HEK293 (cell line): Measurements from ENCODE around the gene GPS1.

Experiments used
- SP2 ChIP-seq: fragments of 450-650 bp; formaldehyde crosslinking; IDR thresholded peaks from 2 replicates; pipeline ENCODE4 v1.5.1; 2016; ENCODE audit warnings: missing biosample characterization, missing genetic modification characterization
- YY1 ChIP-seq: fragments of 450-650 bp; formaldehyde crosslinking; IDR thresholded peaks from 2 replicates; pipeline ENCODE4 v1.5.1; 2018; ENCODE audit warnings: missing biosample characterization, missing genetic modification characterization
- ZNF10 ChIP-seq: fragments of 450-650 bp; formaldehyde crosslinking; IDR thresholded peaks from 2 replicates; pipeline ENCODE4 v1.5.1; 2017; ENCODE audit warnings: missing biosample characterization, missing genetic modification characterization
- ZNF558 ChIP-seq: fragments of 450-650 bp; formaldehyde crosslinking; IDR thresholded peaks from 2 replicates; pipeline ENCODE4 v1.5.1; 2016; ENCODE audit warnings: missing biosample characterization, missing genetic modification characterization
- ZNF624 ChIP-seq: fragments of 450-650 bp; formaldehyde crosslinking; IDR thresholded peaks from 2 replicates; pipeline ENCODE4 v1.5.1; 2017; ENCODE audit warnings: missing biosample characterization, missing genetic modification characterization
- TF ChIP-seq, protein P1 (sequence below): fragments of 450-650 bp; formaldehyde crosslinking; IDR thresholded peaks from 2 replicates; pipeline ENCODE4 v1.5.1; 2016; ENCODE audit warnings: missing biosample characterization, missing genetic modification characterization
- TF ChIP-seq, protein P2 (sequence below): fragments of 450-650 bp; formaldehyde crosslinking; conservative IDR thresholded peaks from 2 replicates; pipeline ENCODE4 v1.5.1; 2016; ENCODE audit warnings: low read depth, missing biosample characterization, missing genetic modification characterization
- TF ChIP-seq, protein P3 (sequence below): fragments of 450-650 bp; formaldehyde crosslinking; IDR thresholded peaks from 2 replicates; pipeline ENCODE4 v1.5.1; 2016; ENCODE audit warnings: missing biosample characterization, missing genetic modification characterization
- TF ChIP-seq, protein P4 (sequence below): fragments of 450-650 bp; formaldehyde crosslinking; IDR thresholded peaks from 2 replicates; pipeline ENCODE4 v1.5.1; 2016; ENCODE audit warnings: missing biosample characterization, missing genetic modification characterization
- TF ChIP-seq, protein P5 (sequence below): fragments of 450-650 bp; formaldehyde crosslinking; IDR thresholded peaks from 2 replicates; pipeline ENCODE4 v1.5.1; 2016; ENCODE audit warnings: missing biosample characterization, missing genetic modification characterization, borderline replicate concordance
- TF ChIP-seq, protein P6 (sequence below): IDR thresholded peaks from 2 replicates; pipeline ENCODE4 v1.6.1; 2011; ENCODE audit warnings: mild to moderate bottlenecking, low read depth, low read length, borderline replicate concordance

DNA sequence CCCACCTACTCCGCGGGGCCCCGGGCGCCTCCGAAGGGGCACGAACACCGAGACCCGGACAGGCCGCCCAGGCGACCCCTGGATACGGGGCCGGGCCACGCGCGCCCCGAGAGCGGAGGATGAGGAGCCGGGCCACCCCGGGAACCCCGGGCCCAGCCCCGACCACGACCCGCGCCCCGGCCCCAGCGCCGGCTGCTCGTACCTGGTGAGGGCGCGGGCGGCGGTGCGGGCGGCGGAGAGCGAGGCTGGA lies 46.1 kb downstream of the GPS1 start:
- TF ChIP-seq, protein P1, sequence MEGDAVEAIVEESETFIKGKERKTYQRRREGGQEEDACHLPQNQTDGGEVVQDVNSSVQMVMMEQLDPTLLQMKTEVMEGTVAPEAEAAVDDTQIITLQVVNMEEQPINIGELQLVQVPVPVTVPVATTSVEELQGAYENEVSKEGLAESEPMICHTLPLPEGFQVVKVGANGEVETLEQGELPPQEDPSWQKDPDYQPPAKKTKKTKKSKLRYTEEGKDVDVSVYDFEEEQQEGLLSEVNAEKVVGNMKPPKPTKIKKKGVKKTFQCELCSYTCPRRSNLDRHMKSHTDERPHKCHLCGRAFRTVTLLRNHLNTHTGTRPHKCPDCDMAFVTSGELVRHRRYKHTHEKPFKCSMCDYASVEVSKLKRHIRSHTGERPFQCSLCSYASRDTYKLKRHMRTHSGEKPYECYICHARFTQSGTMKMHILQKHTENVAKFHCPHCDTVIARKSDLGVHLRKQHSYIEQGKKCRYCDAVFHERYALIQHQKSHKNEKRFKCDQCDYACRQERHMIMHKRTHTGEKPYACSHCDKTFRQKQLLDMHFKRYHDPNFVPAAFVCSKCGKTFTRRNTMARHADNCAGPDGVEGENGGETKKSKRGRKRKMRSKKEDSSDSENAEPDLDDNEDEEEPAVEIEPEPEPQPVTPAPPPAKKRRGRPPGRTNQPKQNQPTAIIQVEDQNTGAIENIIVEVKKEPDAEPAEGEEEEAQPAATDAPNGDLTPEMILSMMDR (tag by site-specific recombination), result no peak
- TF ChIP-seq, protein P2, sequence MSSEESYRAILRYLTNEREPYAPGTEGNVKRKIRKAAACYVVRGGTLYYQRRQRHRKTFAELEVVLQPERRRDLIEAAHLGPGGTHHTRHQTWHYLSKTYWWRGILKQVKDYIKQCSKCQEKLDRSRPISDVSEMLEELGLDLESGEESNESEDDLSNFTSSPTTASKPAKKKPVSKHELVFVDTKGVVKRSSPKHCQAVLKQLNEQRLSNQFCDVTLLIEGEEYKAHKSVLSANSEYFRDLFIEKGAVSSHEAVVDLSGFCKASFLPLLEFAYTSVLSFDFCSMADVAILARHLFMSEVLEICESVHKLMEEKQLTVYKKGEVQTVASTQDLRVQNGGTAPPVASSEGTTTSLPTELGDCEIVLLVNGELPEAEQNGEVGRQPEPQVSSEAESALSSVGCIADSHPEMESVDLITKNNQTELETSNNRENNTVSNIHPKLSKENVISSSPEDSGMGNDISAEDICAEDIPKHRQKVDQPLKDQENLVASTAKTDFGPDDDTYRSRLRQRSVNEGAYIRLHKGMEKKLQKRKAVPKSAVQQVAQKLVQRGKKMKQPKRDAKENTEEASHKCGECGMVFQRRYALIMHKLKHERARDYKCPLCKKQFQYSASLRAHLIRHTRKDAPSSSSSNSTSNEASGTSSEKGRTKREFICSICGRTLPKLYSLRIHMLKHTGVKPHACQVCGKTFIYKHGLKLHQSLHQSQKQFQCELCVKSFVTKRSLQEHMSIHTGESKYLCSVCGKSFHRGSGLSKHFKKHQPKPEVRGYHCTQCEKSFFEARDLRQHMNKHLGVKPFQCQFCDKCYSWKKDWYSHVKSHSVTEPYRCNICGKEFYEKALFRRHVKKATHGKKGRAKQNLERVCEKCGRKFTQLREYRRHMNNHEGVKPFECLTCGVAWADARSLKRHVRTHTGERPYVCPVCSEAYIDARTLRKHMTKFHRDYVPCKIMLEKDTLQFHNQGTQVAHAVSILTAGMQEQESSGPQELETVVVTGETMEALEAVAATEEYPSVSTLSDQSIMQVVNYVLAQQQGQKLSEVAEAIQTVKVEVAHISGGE (tag by site-specific recombination), result no peak
- TF ChIP-seq, protein P3, sequence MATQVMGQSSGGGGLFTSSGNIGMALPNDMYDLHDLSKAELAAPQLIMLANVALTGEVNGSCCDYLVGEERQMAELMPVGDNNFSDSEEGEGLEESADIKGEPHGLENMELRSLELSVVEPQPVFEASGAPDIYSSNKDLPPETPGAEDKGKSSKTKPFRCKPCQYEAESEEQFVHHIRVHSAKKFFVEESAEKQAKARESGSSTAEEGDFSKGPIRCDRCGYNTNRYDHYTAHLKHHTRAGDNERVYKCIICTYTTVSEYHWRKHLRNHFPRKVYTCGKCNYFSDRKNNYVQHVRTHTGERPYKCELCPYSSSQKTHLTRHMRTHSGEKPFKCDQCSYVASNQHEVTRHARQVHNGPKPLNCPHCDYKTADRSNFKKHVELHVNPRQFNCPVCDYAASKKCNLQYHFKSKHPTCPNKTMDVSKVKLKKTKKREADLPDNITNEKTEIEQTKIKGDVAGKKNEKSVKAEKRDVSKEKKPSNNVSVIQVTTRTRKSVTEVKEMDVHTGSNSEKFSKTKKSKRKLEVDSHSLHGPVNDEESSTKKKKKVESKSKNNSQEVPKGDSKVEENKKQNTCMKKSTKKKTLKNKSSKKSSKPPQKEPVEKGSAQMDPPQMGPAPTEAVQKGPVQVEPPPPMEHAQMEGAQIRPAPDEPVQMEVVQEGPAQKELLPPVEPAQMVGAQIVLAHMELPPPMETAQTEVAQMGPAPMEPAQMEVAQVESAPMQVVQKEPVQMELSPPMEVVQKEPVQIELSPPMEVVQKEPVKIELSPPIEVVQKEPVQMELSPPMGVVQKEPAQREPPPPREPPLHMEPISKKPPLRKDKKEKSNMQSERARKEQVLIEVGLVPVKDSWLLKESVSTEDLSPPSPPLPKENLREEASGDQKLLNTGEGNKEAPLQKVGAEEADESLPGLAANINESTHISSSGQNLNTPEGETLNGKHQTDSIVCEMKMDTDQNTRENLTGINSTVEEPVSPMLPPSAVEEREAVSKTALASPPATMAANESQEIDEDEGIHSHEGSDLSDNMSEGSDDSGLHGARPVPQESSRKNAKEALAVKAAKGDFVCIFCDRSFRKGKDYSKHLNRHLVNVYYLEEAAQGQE (tag by site-specific recombination), result no peak
- TF ChIP-seq, protein P4, sequence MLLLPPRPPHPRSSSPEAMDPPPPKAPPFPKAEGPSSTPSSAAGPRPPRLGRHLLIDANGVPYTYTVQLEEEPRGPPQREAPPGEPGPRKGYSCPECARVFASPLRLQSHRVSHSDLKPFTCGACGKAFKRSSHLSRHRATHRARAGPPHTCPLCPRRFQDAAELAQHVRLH (tag by site-specific recombination), result no peak
- no peak for TF ChIP-seq SP2 (tag by site-specific recombination)
- TF ChIP-seq, protein P5, sequence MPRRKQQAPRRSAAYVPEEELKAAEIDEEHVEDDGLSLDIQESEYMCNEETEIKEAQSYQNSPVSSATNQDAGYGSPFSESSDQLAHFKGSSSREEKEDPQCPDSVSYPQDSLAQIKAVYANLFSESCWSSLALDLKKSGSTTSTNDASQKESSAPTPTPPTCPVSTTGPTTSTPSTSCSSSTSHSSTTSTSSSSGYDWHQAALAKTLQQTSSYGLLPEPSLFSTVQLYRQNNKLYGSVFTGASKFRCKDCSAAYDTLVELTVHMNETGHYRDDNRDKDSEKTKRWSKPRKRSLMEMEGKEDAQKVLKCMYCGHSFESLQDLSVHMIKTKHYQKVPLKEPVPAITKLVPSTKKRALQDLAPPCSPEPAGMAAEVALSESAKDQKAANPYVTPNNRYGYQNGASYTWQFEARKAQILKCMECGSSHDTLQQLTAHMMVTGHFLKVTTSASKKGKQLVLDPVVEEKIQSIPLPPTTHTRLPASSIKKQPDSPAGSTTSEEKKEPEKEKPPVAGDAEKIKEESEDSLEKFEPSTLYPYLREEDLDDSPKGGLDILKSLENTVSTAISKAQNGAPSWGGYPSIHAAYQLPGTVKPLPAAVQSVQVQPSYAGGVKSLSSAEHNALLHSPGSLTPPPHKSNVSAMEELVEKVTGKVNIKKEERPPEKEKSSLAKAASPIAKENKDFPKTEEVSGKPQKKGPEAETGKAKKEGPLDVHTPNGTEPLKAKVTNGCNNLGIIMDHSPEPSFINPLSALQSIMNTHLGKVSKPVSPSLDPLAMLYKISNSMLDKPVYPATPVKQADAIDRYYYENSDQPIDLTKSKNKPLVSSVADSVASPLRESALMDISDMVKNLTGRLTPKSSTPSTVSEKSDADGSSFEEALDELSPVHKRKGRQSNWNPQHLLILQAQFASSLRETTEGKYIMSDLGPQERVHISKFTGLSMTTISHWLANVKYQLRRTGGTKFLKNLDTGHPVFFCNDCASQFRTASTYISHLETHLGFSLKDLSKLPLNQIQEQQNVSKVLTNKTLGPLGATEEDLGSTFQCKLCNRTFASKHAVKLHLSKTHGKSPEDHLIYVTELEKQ (tag by site-specific recombination), result no peak
- no peak for TF ChIP-seq ZNF624
- no peak for TF ChIP-seq ZNF10 (tag by site-specific recombination)
- TF ChIP-seq, protein P6, sequence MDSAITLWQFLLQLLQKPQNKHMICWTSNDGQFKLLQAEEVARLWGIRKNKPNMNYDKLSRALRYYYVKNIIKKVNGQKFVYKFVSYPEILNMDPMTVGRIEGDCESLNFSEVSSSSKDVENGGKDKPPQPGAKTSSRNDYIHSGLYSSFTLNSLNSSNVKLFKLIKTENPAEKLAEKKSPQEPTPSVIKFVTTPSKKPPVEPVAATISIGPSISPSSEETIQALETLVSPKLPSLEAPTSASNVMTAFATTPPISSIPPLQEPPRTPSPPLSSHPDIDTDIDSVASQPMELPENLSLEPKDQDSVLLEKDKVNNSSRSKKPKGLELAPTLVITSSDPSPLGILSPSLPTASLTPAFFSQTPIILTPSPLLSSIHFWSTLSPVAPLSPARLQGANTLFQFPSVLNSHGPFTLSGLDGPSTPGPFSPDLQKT, result no peak
- peak; percentile 48; the same call in 1 of the 2 replicates for TF ChIP-seq YY1 (tag by site-specific recombination)
- no peak for TF ChIP-seq ZNF558
